ENCODE data around the gene AASDHPPT.
"Not testable (repeated sequence)": the region's sequence is repeated elsewhere in the genome, so short reads cannot be mapped to it uniquely, and the experiment has no call there.

AASDHPPT gene

GRCh38 chr11:106077609-106078455, at the start of gene AASDHPPT:
Gene AASDHPPT, plus strand, starts transcription at chr11:106077662. Its CDS starts 49 bp downstream, at chr11:106077711.
- peak; percentile 45 for DNase-seq

GRCh38 chr11:106030609-106031008, 46.9 kb upstream of the AASDHPPT start:
- DNase-seq, result no peak

- DNase-seq, result no peak
Measured at GRCh38 chr11:106031202-106031810, 46.2 kb upstream of the AASDHPPT start.

- DNase-seq, result no peak
Measured at GRCh38 chr11:106031936-106032335, 45.5 kb upstream of the AASDHPPT start.

- DNase-seq, result no peak
Measured at GRCh38 chr11:106032861-106033260, 44.6 kb upstream of the AASDHPPT start.

GRCh38 chr11:106043540-106043939, 33.9 kb upstream of the AASDHPPT start:
- no peak for DNase-seq

- no peak for DNase-seq
Measured at GRCh38 chr11:106047631-106048030, 29.8 kb upstream of the AASDHPPT start.

GRCh38 chr11:106049727-106050476, 27.6 kb upstream of the AASDHPPT start:
- DNase-seq, result no peak

- no peak for DNase-seq
Measured at GRCh38 chr11:106051103-106051502, 26.4 kb upstream of the AASDHPPT start.

GRCh38 chr11:106058377-106058776, 19.1 kb upstream of the AASDHPPT start:
- DNase-seq, result not testable (repeated sequence)

- DNase-seq, result no peak
Measured at GRCh38 chr11:106059617-106060016, 17.8 kb upstream of the AASDHPPT start.

GRCh38 chr11:106061249-106061784, 16.1 kb upstream of the AASDHPPT start:
- no peak for DNase-seq

GRCh38 chr11:106061954-106062949, 15.2 kb upstream of the AASDHPPT start:
- no peak for DNase-seq

- no peak for DNase-seq
Measured at GRCh38 chr11:106063009-106063408, 14.5 kb upstream of the AASDHPPT start.

- DNase-seq, result no peak
Measured at GRCh38 chr11:106070606-106071005, 6.9 kb upstream of the AASDHPPT start.

- DNase-seq, result no peak
Measured at GRCh38 chr11:106072804-106073203, 4.7 kb upstream of the AASDHPPT start.

- no peak for DNase-seq
Measured at GRCh38 chr11:106076171-106076918, 1.1 kb upstream of the AASDHPPT start.

- peak; percentile 100 for DNase-seq
Measured at GRCh38 chr11:106076919-106077608, 398 bp upstream of the AASDHPPT start, which contains the start of gene KBTBD3. Gene KBTBD3, minus strand, starts transcription at chr11:106077347. Its CDS starts 18,250 bp downstream, at chr11:106059097.

GRCh38 chr11:106082096-106082495, 4.6 kb downstream of the AASDHPPT start:
- no peak for DNase-seq

GRCh38 chr11:106086135-106086534, 8.7 kb downstream of the AASDHPPT start:
- DNase-seq, result no peak
